ENCODE data around the gene GPR162. TPM values are rescaled to one million over a fixed set of nuclear protein-coding genes. Genes with fewer than 3 reads are reported as not detected.

GPR162 gene
- total and polyA plus RNA-seq, 2 donors from 2014 or later = 5.0 to 9.8 TPM

DNA sequence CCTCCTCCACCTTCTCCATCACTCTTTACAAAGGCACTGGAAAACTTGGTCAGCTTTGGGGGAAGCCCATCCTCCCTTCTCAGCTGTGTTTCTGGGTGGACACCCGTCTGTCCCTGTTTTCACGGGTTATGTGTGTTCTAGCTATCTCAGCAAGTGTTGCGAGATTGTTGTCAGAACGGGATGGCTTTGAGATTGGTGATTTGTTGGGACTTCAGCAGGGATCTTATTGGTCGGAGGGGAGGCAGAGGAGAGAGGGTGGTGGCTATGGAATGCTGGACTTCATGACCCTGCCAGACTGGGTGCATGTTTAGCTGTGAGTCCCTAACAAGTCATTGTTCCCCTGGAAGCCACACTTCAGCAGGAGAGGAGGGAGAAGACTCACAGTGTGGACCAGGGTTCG, 32.4 kb downstream of the GPR162 start:
- intact Hi-C loops (cut with DNase I) = no loop called here
- H3K9me3 ChIP-seq (ENCODE audit: control insufficient read depth in 2 of 3, insufficient read depth in 1 of 3, low read length in 3 of 3) = no peaks in the 10 kb centered on the region
- no peak for FAIRE-seq
- H3K4me3 ChIP-seq (ENCODE audit: low read length in 3 of 3) = no peak overlapping the region
- no peak overlapping the region for H3K9ac ChIP-seq (ENCODE audit: low read length in 3 of 3)
- no peaks in the 10 kb centered on the region for H3K27me3 ChIP-seq (ENCODE audit: control insufficient read depth, insufficient read depth, low read length)
- DNase-seq = peak in 1 of 5 donors; percentile 7
- peaks cover 0 to 11% (median 6%) of the 10 kb centered on the region in 3 donors for H3K4me1 ChIP-seq (ENCODE audit: control insufficient read depth in 2 of 3, insufficient read depth in 2 of 3, low read depth in 1 of 3, low read length in 3 of 3)
- no peak overlapping the region for H3K27ac ChIP-seq (ENCODE audit: low read depth in 2 of 2, low read length in 2 of 2)
- TF ChIP-seq CTCF (IDR thresholded peaks at IDR 0.05; ENCODE audit: borderline replicate concordance, extremely low read depth, insufficient read depth) = no peak
- H3K36me3 ChIP-seq (ENCODE audit: control insufficient read depth in 2 of 3, insufficient read depth in 3 of 3, low read length in 3 of 3) = peaks cover 9 to 32% (median 22%) of the 10 kb centered on the region in 3 donors

GRCh38 chr12:6855322-6855721, 33.7 kb downstream of the GPR162 start:
- intact Hi-C loops (cut with DNase I) = no loop called here
- TF ChIP-seq CTCF (IDR thresholded peaks at IDR 0.05; ENCODE audit: borderline replicate concordance, extremely low read depth, insufficient read depth) = no peak
- H3K9me3 ChIP-seq (ENCODE audit: control insufficient read depth in 2 of 3, insufficient read depth in 1 of 3, low read length in 3 of 3) = no peaks in the 10 kb centered on the region
- peaks cover 9 to 40% (median 28%) of the 10 kb centered on the region in 3 donors for H3K36me3 ChIP-seq (ENCODE audit: control insufficient read depth in 2 of 3, insufficient read depth in 3 of 3, low read length in 3 of 3)
- H3K27me3 ChIP-seq (ENCODE audit: control insufficient read depth, insufficient read depth, low read length) = no peaks in the 10 kb centered on the region
- no peak for FAIRE-seq
- H3K4me1 ChIP-seq (ENCODE audit: control insufficient read depth in 2 of 3, insufficient read depth in 2 of 3, low read depth in 1 of 3, low read length in 3 of 3) = peaks cover 0 to 11% (median 6%) of the 10 kb centered on the region in 3 donors
- H3K27ac ChIP-seq (ENCODE audit: low read depth in 2 of 2, low read length in 2 of 2) = no peak overlapping the region
- no peak overlapping the region for H3K4me3 ChIP-seq (ENCODE audit: low read length in 3 of 3)
- H3K9ac ChIP-seq (ENCODE audit: low read length in 3 of 3) = no peak overlapping the region
- DNase-seq = peak in 1 of 5 donors; percentile 47

DNA sequence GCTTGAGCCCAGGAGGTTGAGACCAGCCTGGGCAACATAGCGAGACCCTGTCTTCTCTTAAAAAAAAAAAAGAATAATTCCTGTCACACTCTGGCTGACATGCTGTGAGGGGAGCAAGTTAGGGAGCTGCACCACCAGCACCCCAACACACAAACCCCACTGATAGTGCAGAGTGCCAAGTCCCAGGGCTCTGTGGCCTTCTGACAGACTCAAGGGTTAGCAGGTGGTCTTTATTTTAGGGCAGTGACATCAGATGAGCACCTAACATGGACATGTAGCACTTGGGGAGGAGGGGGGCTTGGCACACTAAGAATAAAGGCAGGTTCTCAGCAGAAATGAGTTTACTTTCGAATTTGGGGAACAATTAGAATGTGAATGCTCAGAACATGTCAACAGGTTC, 37.2 kb downstream of the GPR162 start:
- Histone ChIP-seq H3K9ac (ENCODE audit: low read length in 3 of 3) (no peak overlapping the region), H3K27me3 (ENCODE audit: control insufficient read depth, insufficient read depth, low read length) (no peaks in the 10 kb centered on the region), H3K27ac (ENCODE audit: low read depth in 2 of 2, low read length in 2 of 2) (no peak overlapping the region), H3K9me3 (ENCODE audit: control insufficient read depth in 2 of 3, insufficient read depth in 1 of 3, low read length in 3 of 3) (no peaks in the 10 kb centered on the region), H3K4me1 (ENCODE audit: control insufficient read depth in 2 of 3, insufficient read depth in 2 of 3, low read depth in 1 of 3, low read length in 3 of 3) (no peaks in the 10 kb centered on the region), H3K4me3 (ENCODE audit: low read length in 3 of 3) (no peak overlapping the region), H3K36me3 (ENCODE audit: control insufficient read depth in 2 of 3, insufficient read depth in 3 of 3, low read length in 3 of 3) (peaks cover 12 to 71% (median 49%) of the 10 kb centered on the region in 3 donors)
- FAIRE-seq (no peak), DNase-seq (peak in 1 of 5 donors; percentile 12)
- intact Hi-C loops (cut with DNase I) = no loop called here
- TF ChIP-seq CTCF (IDR thresholded peaks at IDR 0.05; ENCODE audit: borderline replicate concordance, extremely low read depth, insufficient read depth) = no peak

- FAIRE-seq (no peak), DNase-seq (peak in 1 of 5 donors; percentile 55)
- no peak for TF ChIP-seq CTCF (IDR thresholded peaks at IDR 0.05; ENCODE audit: borderline replicate concordance, extremely low read depth, insufficient read depth)
- no peaks in the 10 kb centered on the region for H3K9me3 ChIP-seq (ENCODE audit: control insufficient read depth in 2 of 3, insufficient read depth in 1 of 3, low read length in 3 of 3)
- peaks cover 12 to 77% (median 46%) of the 10 kb centered on the region in 3 donors for H3K36me3 ChIP-seq (ENCODE audit: control insufficient read depth in 2 of 3, insufficient read depth in 3 of 3, low read length in 3 of 3)
- no peaks in the 10 kb centered on the region for H3K4me1 ChIP-seq (ENCODE audit: control insufficient read depth in 2 of 3, insufficient read depth in 2 of 3, low read depth in 1 of 3, low read length in 3 of 3)
- H3K9ac ChIP-seq (ENCODE audit: low read length in 3 of 3) = no peak overlapping the region
- H3K27me3 ChIP-seq (ENCODE audit: control insufficient read depth, insufficient read depth, low read length) = no peaks in the 10 kb centered on the region
- H3K4me3 ChIP-seq (ENCODE audit: low read length in 3 of 3) = no peak overlapping the region
- intact Hi-C loops (cut with DNase I) = no loop called here
- no peak overlapping the region for H3K27ac ChIP-seq (ENCODE audit: low read depth in 2 of 2, low read length in 2 of 2)
Measured at GRCh38 chr12:6860116-6860515, 38.5 kb downstream of the GPR162 start.

Data from kidney (tissue), 14 donors.